AG09319 (cell line): ENCODE data around the gene LRRC46.
A peak's percentile ranks its signal among the peaks of the same experiment; 100 is the strongest.

ENCODE experiments used
- DNase-seq: peaks from one replicate; pipeline ENCODE4 v3.0.0-alpha.2; 2010; ENCODE audit warnings: low read depth; ENCODE audit errors: extremely low read depth
- CTCF ChIP-seq: IDR thresholded peaks from 2 replicates; pipeline ENCODE4 v1.5.1; 2011; ENCODE audit warnings: low read depth, mild to moderate bottlenecking, inconsistent platforms, low read length, moderate library complexity

LRRC46 gene

GRCh38 chr17:47836601-47837000, 5.1 kb downstream of the LRRC46 start:
- DNase-seq: no peak
- no peak for TF ChIP-seq CTCF

- no peak for TF ChIP-seq CTCF
- no peak for DNase-seq
Measured at GRCh38 chr17:47837401-47838039, 6.0 kb downstream of the LRRC46 start.

- DNase-seq: no peak
- TF ChIP-seq CTCF: no peak
Measured at GRCh38 chr17:47838636-47839035, 7.2 kb downstream of the LRRC46 start.

- no peak for DNase-seq
- no peak for TF ChIP-seq CTCF
Measured at GRCh38 chr17:47839071-47839470, 7.6 kb downstream of the LRRC46 start.

GRCh38 chr17:47840001-47840741, 8.7 kb downstream of the LRRC46 start:
- no peak for DNase-seq
- TF ChIP-seq CTCF: no peak

GRCh38 chr17:47840742-47841487, 9.4 kb downstream of the LRRC46 start, which contains the start of gene SCRN2:
Gene SCRN2 (minus strand): TSS chr17:47841273. CDS start chr17:47840843, 430 bp downstream.
- peak; percentile 94 for TF ChIP-seq CTCF
- DNase-seq: peak; percentile 59
